HepG2 (cell line): ENCODE results near the gene FAT1. TPM values are rescaled to one million over a fixed set of nuclear protein-coding genes. Genes with fewer than 3 reads are reported as not detected.

ENCODE experiments used
- FOXA1 ChIP-seq, 2 experiments: fragments of 450-650 bp in 1 of 2; sonication (generic) in 1 of 2; formaldehyde crosslinking in 1 of 2; IDR thresholded peaks; 2 replicates each; pipeline versions ENCODE4 v1.4.0 to v1.6.1; 2016 to 2020; ENCODE audit warnings: missing genetic modification reagents in 1 of 2
- HMG20B ChIP-seq: conservative IDR thresholded peaks from 2 replicates; pipeline ENCODE4 v1.6.1; 2016; ENCODE audit warnings: missing genetic modification reagents, missing compliant biosample characterization
- KLF15 ChIP-seq: sonication (generic); formaldehyde crosslinking; IDR thresholded peaks from 2 replicates; pipeline ENCODE4 v1.8.1; 2023; ENCODE audit warnings: borderline replicate concordance, mild to moderate bottlenecking, inconsistent platforms, missing genetic modification reagents, mixed read lengths
- MYNN ChIP-seq: sonication (generic); formaldehyde crosslinking; IDR thresholded peaks from 2 replicates; pipeline ENCODE4 v1.4.0; 2020; ENCODE audit warnings: mild to moderate bottlenecking, low read depth, missing genetic modification reagents
- NCOR1 ChIP-seq: fragments of 200-600 bp; sonication (generic); IDR thresholded peaks from 2 replicates; pipeline ENCODE4 v1.7.0; 2017; ENCODE audit warnings: antibody characterized with exemption, low read length, borderline replicate concordance
- NFE2 ChIP-seq: sonication (generic); formaldehyde crosslinking; IDR thresholded peaks from 2 replicates; pipeline ENCODE4 v1.4.0; 2020; ENCODE audit warnings: missing genetic modification reagents
- NPAS2 ChIP-seq: sonication (generic); formaldehyde crosslinking; IDR thresholded peaks from 2 replicates; pipeline ENCODE4 v1.8.0; 2022; ENCODE audit warnings: mild to moderate bottlenecking, missing genetic modification reagents, borderline replicate concordance
- PAXIP1 ChIP-seq: sonication (generic); formaldehyde crosslinking; conservative IDR thresholded peaks from 2 replicates; pipeline ENCODE4 v1.4.0; 2020; ENCODE audit warnings: mild to moderate bottlenecking, missing genetic modification reagents, moderate library complexity
- PPARG ChIP-seq: conservative IDR thresholded peaks from 2 replicates; pipeline ENCODE4 v1.6.1; 2016; ENCODE audit warnings: missing biosample characterization, missing genetic modification reagents
- PRPF4 ChIP-seq: fragments of 200-400 bp; formaldehyde crosslinking; IDR thresholded peaks from 2 replicates; pipeline ENCODE4 v1.6.1; 2016; ENCODE audit warnings: low read length, low read depth; ENCODE audit not compliant: poor library complexity, severe bottlenecking
- SUZ12 ChIP-seq: fragments of 150-350 bp; IDR thresholded peaks from 2 replicates; pipeline ENCODE4 v1.6.1; 2014; ENCODE audit warnings: low read depth, low read length
- U2AF2 ChIP-seq: fragments of 200-400 bp; formaldehyde crosslinking; IDR thresholded peaks from 2 replicates; pipeline ENCODE4 v1.6.1; 2017; ENCODE audit warnings: low read depth, mild to moderate bottlenecking, low read length
- ZFP36L2 ChIP-seq: sonication (generic); formaldehyde crosslinking; IDR thresholded peaks from 2 replicates; pipeline ENCODE4 v1.4.0; 2020; ENCODE audit warnings: missing genetic modification reagents
- ZKSCAN5 ChIP-seq: sonication (generic); formaldehyde crosslinking; IDR thresholded peaks from 2 replicates; pipeline ENCODE4 v1.5.1; 2020; ENCODE audit warnings: mild to moderate bottlenecking, missing genetic modification reagents
- ZNF761 ChIP-seq: sonication (generic); formaldehyde crosslinking; conservative IDR thresholded peaks from 2 replicates; pipeline ENCODE4 v1.4.0; 2020; ENCODE audit warnings: mild to moderate bottlenecking, missing genetic modification reagents
- polyA plus RNA-seq, 8 experiments: library from polyadenylated mRNA; depleted of rRNA in 3 of 8; stranded (reverse) in 7 of 8; unstranded in 1 of 8; fragments of >200 nt; fragmentation: Illumina TruSeq in 4 of 8; extraction: Trizol in 4 of 8; gene quantifications; 2 replicates each; pipeline versions ENCODE4 v1.2.1 to v1.2.3, GENCODE V29; 2011 to 2016; ENCODE audit warnings: low read depth in 4 of 8, missing spikeins in 1 of 8, mixed read lengths in 1 of 8; ENCODE audit not compliant: insufficient read depth in 1 of 8
- total RNA-seq, 5 experiments: library from RNA; depleted of rRNA; stranded (reverse); fragments of >200 nt; fragmentation: Illumina TruSeq; extraction: Trizol; gene quantifications; 2 replicates each; pipeline ENCODE4 v1.2.3, GENCODE V29; 2016; ENCODE audit warnings: low read depth in 1 of 5
- TF ChIP-seq, protein P1 (sequence below): sonication (generic); formaldehyde crosslinking; IDR thresholded peaks from 2 replicates; pipeline ENCODE4 v1.4.0; 2020; ENCODE audit warnings: missing genetic modification reagents
- TF ChIP-seq, protein P2 (sequence below): sonication (generic); formaldehyde crosslinking; IDR thresholded peaks from 2 replicates; pipeline ENCODE4 v1.5.0; 2020; ENCODE audit warnings: missing genetic modification reagents
- TF ChIP-seq, protein P3 (sequence below): sonication (generic); formaldehyde crosslinking; IDR thresholded peaks from 2 replicates; pipeline ENCODE4 v1.4.0; 2020; ENCODE audit warnings: missing genetic modification reagents, borderline replicate concordance
- TF ChIP-seq, protein P4 (sequence below): IDR thresholded peaks from 2 replicates; pipeline ENCODE4 v1.6.1; 2016; ENCODE audit warnings: mild to moderate bottlenecking, missing biosample characterization, missing genetic modification reagents

The FAT1 gene
- total and polyA plus RNA-seq, 2 of the 13 experiments (the other 11 are each of a cell fraction or from before 2014, with no cell fraction given), result 185 to 216 TPM

- 0 out of 2 replicates have a peak, but pooled peaks have one; percentile 49 for TF ChIP-seq HMG20B (CRISPR knock-in tag)
- TF ChIP-seq FOXA1 (IDR thresholded peaks at IDR 0.05), result no peak
- peak; percentile 40; the same call in 1 of the 2 replicates for TF ChIP-seq FOXA1 (CRISPR knock-in tag; IDR thresholded peaks at IDR 0.05)
- TF ChIP-seq, protein P1, sequence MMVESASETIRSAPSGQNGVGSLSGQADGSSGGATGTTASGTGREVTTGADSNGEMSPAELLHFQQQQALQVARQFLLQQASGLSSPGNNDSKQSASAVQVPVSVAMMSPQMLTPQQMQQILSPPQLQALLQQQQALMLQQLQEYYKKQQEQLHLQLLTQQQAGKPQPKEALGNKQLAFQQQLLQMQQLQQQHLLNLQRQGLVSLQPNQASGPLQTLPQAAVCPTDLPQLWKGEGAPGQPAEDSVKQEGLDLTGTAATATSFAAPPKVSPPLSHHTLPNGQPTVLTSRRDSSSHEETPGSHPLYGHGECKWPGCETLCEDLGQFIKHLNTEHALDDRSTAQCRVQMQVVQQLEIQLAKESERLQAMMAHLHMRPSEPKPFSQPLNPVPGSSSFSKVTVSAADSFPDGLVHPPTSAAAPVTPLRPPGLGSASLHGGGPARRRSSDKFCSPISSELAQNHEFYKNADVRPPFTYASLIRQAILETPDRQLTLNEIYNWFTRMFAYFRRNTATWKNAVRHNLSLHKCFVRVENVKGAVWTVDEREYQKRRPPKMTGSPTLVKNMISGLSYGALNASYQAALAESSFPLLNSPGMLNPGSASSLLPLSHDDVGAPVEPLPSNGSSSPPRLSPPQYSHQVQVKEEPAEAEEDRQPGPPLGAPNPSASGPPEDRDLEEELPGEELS (CRISPR knock-in tag), result peak; percentile 28; the same call in 1 of the 2 replicates
- TF ChIP-seq PRPF4, result no peak
- TF ChIP-seq, protein P2, sequence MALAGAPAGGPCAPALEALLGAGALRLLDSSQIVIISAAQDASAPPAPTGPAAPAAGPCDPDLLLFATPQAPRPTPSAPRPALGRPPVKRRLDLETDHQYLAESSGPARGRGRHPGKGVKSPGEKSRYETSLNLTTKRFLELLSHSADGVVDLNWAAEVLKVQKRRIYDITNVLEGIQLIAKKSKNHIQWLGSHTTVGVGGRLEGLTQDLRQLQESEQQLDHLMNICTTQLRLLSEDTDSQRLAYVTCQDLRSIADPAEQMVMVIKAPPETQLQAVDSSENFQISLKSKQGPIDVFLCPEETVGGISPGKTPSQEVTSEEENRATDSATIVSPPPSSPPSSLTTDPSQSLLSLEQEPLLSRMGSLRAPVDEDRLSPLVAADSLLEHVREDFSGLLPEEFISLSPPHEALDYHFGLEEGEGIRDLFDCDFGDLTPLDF, result no peak
- TF ChIP-seq U2AF2, result no peak
- TF ChIP-seq PPARG (CRISPR knock-in tag), result peak; percentile 44; the same call in 1 of the 2 replicates
- TF ChIP-seq NFE2 (CRISPR knock-in tag), result no peak
- TF ChIP-seq KLF15 (CRISPR knock-in tag), result no peak
- TF ChIP-seq ZNF761, result no peak
- no peak for TF ChIP-seq NPAS2
- TF ChIP-seq PAXIP1 (CRISPR knock-in tag), result peak; percentile 27; the same call in 1 of the 2 replicates
- TF ChIP-seq MYNN (CRISPR knock-in tag), result no peak
- TF ChIP-seq, protein P3, sequence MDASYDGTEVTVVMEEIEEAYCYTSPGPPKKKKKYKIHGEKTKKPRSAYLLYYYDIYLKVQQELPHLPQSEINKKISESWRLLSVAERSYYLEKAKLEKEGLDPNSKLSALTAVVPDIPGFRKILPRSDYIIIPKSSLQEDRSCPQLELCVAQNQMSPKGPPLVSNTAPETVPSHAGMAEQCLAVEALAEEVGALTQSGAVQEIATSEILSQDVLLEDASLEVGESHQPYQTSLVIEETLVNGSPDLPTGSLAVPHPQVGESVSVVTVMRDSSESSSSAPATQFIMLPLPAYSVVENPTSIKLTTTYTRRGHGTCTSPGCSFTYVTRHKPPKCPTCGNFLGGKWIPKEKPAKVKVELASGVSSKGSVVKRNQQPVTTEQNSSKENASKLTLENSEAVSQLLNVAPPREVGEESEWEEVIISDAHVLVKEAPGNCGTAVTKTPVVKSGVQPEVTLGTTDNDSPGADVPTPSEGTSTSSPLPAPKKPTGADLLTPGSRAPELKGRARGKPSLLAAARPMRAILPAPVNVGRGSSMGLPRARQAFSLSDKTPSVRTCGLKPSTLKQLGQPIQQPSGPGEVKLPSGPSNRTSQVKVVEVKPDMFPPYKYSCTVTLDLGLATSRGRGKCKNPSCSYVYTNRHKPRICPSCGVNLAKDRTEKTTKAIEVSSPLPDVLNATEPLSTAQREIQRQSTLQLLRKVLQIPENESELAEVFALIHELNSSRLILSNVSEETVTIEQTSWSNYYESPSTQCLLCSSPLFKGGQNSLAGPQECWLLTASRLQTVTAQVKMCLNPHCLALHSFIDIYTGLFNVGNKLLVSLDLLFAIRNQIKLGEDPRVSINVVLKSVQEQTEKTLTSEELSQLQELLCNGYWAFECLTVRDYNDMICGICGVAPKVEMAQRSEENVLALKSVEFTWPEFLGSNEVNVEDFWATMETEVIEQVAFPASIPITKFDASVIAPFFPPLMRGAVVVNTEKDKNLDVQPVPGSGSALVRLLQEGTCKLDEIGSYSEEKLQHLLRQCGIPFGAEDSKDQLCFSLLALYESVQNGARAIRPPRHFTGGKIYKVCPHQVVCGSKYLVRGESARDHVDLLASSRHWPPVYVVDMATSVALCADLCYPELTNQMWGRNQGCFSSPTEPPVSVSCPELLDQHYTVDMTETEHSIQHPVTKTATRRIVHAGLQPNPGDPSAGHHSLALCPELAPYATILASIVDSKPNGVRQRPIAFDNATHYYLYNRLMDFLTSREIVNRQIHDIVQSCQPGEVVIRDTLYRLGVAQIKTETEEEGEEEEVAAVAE (CRISPR knock-in tag), result no peak
- no peak for TF ChIP-seq ZFP36L2 (CRISPR knock-in tag)
- no peak for TF ChIP-seq ZKSCAN5 (CRISPR knock-in tag)
- no peak; the same call in 1 of the 2 replicates for TF ChIP-seq NCOR1
- TF ChIP-seq SUZ12, result no peak
- TF ChIP-seq, protein P4, sequence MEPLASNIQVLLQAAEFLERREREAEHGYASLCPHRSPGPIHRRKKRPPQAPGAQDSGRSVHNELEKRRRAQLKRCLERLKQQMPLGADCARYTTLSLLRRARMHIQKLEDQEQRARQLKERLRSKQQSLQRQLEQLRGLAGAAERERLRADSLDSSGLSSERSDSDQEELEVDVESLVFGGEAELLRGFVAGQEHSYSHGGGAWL, result no peak
Observed at GRCh38 chr4:186685767-186686183, 37.9 kb downstream of the FAT1 start (continued).
